Measurements from ENCODE around the gene GNAT1. TPM values are rescaled to one million over a fixed set of nuclear protein-coding genes. Genes with fewer than 3 reads are reported as not detected.

Gene GNAT1
- total and polyA plus RNA-seq, 2 of the 13 experiments (the other 11 are each of a cell fraction or from before 2014, with no cell fraction given), result 0.15 TPM; not detected in 1

GRCh38 chr3:50208677-50209344 lies 17.4 kb downstream of the GNAT1 start (continued):
- TF ChIP-seq KDM4B (CRISPR knock-in tag; IDR thresholded peaks at IDR 0.05), result 0 out of 2 replicates have a peak, but pooled peaks have one; percentile 46
- TF ChIP-seq PREB (CRISPR knock-in tag; IDR thresholded peaks at IDR 0.05), result no peak
- TF ChIP-seq ZNF83 (CRISPR knock-in tag; IDR thresholded peaks at IDR 0.05; ENCODE audit: borderline replicate concordance), result no peak
- no peak for TF ChIP-seq ZNF256 (CRISPR knock-in tag; conservative IDR thresholded peaks at IDR 0.05)
- TF ChIP-seq TOPORS (CRISPR knock-in tag; IDR thresholded peaks at IDR 0.05), result peak; percentile 58; the same call in 1 of the 2 replicates
- TF ChIP-seq JUNB (CRISPR knock-in tag; IDR thresholded peaks at IDR 0.05; ENCODE audit: borderline replicate concordance), result no peak; the same call in 1 of the 2 replicates
- TF ChIP-seq SRY (CRISPR knock-in tag; IDR thresholded peaks at IDR 0.05), result no peak
- peak; percentile 69 for TF ChIP-seq MTERF4 (CRISPR knock-in tag; IDR thresholded peaks at IDR 0.05)
- peak; percentile 50; the same call in 1 of the 2 replicates for TF ChIP-seq ZKSCAN8 (CRISPR knock-in tag; IDR thresholded peaks at IDR 0.05; ENCODE audit: borderline replicate concordance)
- TF ChIP-seq ZNF451 (CRISPR knock-in tag; IDR thresholded peaks at IDR 0.05), result no peak; the same call in 1 of the 2 replicates
- peak; percentile 66; the same call in 1 of the 2 replicates for TF ChIP-seq ZBTB46 (CRISPR knock-in tag; IDR thresholded peaks at IDR 0.05; ENCODE audit: borderline replicate concordance)
- TF ChIP-seq TAF1 (CRISPR knock-in tag; IDR thresholded peaks at IDR 0.05), result peak; percentile 57; the same call in 1 of the 2 replicates
- no peak for TF ChIP-seq ZNF512 (CRISPR knock-in tag; IDR thresholded peaks at IDR 0.05)
- TF ChIP-seq ATM (IDR thresholded peaks at IDR 0.05; ENCODE audit: borderline replicate concordance), result no peak
- TF ChIP-seq ZNF33A (CRISPR knock-in tag; IDR thresholded peaks at IDR 0.05; ENCODE audit: borderline replicate concordance), result no peak
- no peak for TF ChIP-seq RELA (CRISPR knock-in tag; IDR thresholded peaks at IDR 0.05)
- no peak for TF ChIP-seq ZNF792 (CRISPR knock-in tag; IDR thresholded peaks at IDR 0.05)
- TF ChIP-seq ZSCAN21 (CRISPR knock-in tag; IDR thresholded peaks at IDR 0.05; ENCODE audit: borderline replicate concordance), result peak; percentile 86; the same call in 1 of the 2 replicates
- TF ChIP-seq KDM6A (CRISPR knock-in tag; IDR thresholded peaks at IDR 0.05; ENCODE audit: low read depth), result peak; percentile 95
- TF ChIP-seq IKZF4 (CRISPR knock-in tag; IDR thresholded peaks at IDR 0.05; ENCODE audit: borderline replicate concordance, low read depth, not compliant biosample characterization), result no peak
- TF ChIP-seq RBFOX2 (IDR thresholded peaks at IDR 0.05; ENCODE audit: low read depth, low read length), result peak; percentile 55; the same call in 1 of the 2 replicates
- 0 out of 2 replicates have a peak, but pooled peaks have one; percentile 79 for TF ChIP-seq ZNF766 (CRISPR knock-in tag; IDR thresholded peaks at IDR 0.05; ENCODE audit: borderline replicate concordance)
- TF ChIP-seq ZNF567 (CRISPR knock-in tag; IDR thresholded peaks at IDR 0.05; ENCODE audit: borderline replicate concordance), result no peak
- TF ChIP-seq POGZ (CRISPR knock-in tag; IDR thresholded peaks at IDR 0.05), result peak; percentile 68
- no peak for TF ChIP-seq DDIT3 (CRISPR knock-in tag; IDR thresholded peaks at IDR 0.05)

All from HepG2 (cell line).